IMR-90 (cell line): ENCODE results near the gene PPP1R14B. TPM values are rescaled to one million over a fixed set of nuclear protein-coding genes. Genes with fewer than 3 reads are reported as not detected.

Experiments
- ATAC-seq: fragments of 200-7000 bp; cut with Tn5 transposase; 2 replicates; pipeline ENCODE4 v1.9.1; 2020; ENCODE audit warnings: low read depth, mild to moderate bottlenecking, moderate library complexity
- BruUV-seq: library from RNA; stranded (reverse); fragments of 400-500 nt; replicated peaks from 2 replicates; lab custom pipeline; 2021; lab: Mats Ljungman, UMichigan
- CTCF ChIA-PET: fragments of 300-600 bp; formaldehyde crosslinking; extraction: SDS; loops from one replicate; lab custom pipeline; 2021; ENCODE audit warnings: antibody characterized with exemption; lab: Yijun Ruan, JAX
- POLR2A ChIA-PET: fragments of 300-600 bp; sonication (Branson Sonifier 250); formaldehyde crosslinking; loops from one replicate; lab custom pipeline; 2022; ENCODE audit warnings: antibody characterized with exemption; ENCODE audit not compliant: unreplicated experiment; lab: Charles Lee
- DNase-seq: peaks from one replicate; pipeline ENCODE4 v3.0.0; 2013
- H2AFZ ChIP-seq: replicated peaks from 2 replicates; pipeline ENCODE3; 2013; ENCODE audit warnings: low read length, mild to moderate bottlenecking; ENCODE audit not compliant: poor library complexity
- H2AK5ac ChIP-seq: 2 replicates; pipeline ENCODE4 v1.6.1; 2013; ENCODE audit warnings: low read depth, low read length, inconsistent platforms
- H2AK9ac ChIP-seq: replicated peaks from 2 replicates; pipeline ENCODE3; 2013; ENCODE audit warnings: mild to moderate bottlenecking, low read depth, low read length, moderate library complexity; ENCODE audit not compliant: poor library complexity
- H2BK120ac ChIP-seq: 2 replicates; pipeline ENCODE4 v1.6.1; 2013; ENCODE audit warnings: low read depth, low read length, inconsistent platforms
- H2BK15ac ChIP-seq: 3 replicates; pipeline ENCODE4 v1.6.1; 2013; ENCODE audit warnings: low read depth, low read length, inconsistent platforms
- H2BK20ac ChIP-seq: 2 replicates; pipeline ENCODE4 v1.6.1; 2013; ENCODE audit warnings: low read depth, mild to moderate bottlenecking, inconsistent platforms, low read length, moderate library complexity
- H2BK5ac ChIP-seq: 2 replicates; pipeline ENCODE4 v1.6.1; 2013; ENCODE audit warnings: mild to moderate bottlenecking, low read depth, low read length, inconsistent platforms; ENCODE audit not compliant: poor library complexity, severe bottlenecking
- H3K14ac ChIP-seq: replicated peaks from 2 replicates; pipeline ENCODE4 v1.6.1; 2013; ENCODE audit warnings: low read depth, low read length, inconsistent platforms
- H3K18ac ChIP-seq: 2 replicates; pipeline ENCODE4 v1.6.1; 2013; ENCODE audit warnings: low read depth, low read length, control low read depth
- H3K23ac ChIP-seq: 2 replicates; pipeline ENCODE4 v1.6.1; 2013; ENCODE audit warnings: low read depth, low read length, inconsistent platforms
- H3K27ac ChIP-seq: 2 replicates; pipeline ENCODE4 v1.5.1; 2013; ENCODE audit warnings: mild to moderate bottlenecking, control low read depth, low read length; ENCODE audit not compliant: insufficient read depth
- H3K27me3 ChIP-seq: 2 replicates; pipeline ENCODE4 v1.6.1; 2013; ENCODE audit warnings: low read length; ENCODE audit not compliant: control insufficient read depth, insufficient read depth
- H3K36me3 ChIP-seq: 2 replicates; pipeline ENCODE4 v1.6.1; 2013; ENCODE audit warnings: low read length, mixed read lengths; ENCODE audit not compliant: control insufficient read depth, insufficient read depth
- H3K4ac ChIP-seq: 2 replicates; pipeline ENCODE4 v1.6.1; 2013; ENCODE audit warnings: low read depth, low read length, inconsistent platforms
- H3K4me1 ChIP-seq: 2 replicates; pipeline ENCODE4 v1.6.1; 2013; ENCODE audit warnings: low read length, mixed read lengths; ENCODE audit not compliant: control insufficient read depth, insufficient read depth
- H3K4me2 ChIP-seq: 2 replicates; pipeline ENCODE4 v1.6.1; 2013; ENCODE audit warnings: low read depth, mild to moderate bottlenecking, control low read depth, low read length, moderate library complexity
- H3K4me3 ChIP-seq: 2 replicates; pipeline ENCODE4 v1.5.1; 2013; ENCODE audit warnings: low read depth, mild to moderate bottlenecking, control low read depth, low read length, moderate library complexity; ENCODE audit not compliant: insufficient read depth
- H3K56ac ChIP-seq: 2 replicates; pipeline ENCODE4 v1.6.1; 2013; ENCODE audit warnings: low read length, inconsistent platforms; ENCODE audit not compliant: insufficient read depth; ENCODE audit errors: extremely low read depth
- H3K79me1 ChIP-seq, 2 experiments: 2 replicates each; pipeline ENCODE4 v1.6.1; 2013; ENCODE audit warnings: low read length in 2 of 2, inconsistent platforms in 1 of 2, low read depth in 1 of 2
- H3K9ac ChIP-seq: 2 replicates; pipeline ENCODE4 v1.6.1; 2013; ENCODE audit warnings: low read depth, low read length, control low read depth
- H3K9me1 ChIP-seq: 2 replicates; pipeline ENCODE4 v1.6.1; 2013; ENCODE audit warnings: low read length, inconsistent platforms; ENCODE audit not compliant: insufficient read depth
- H3K9me3 ChIP-seq: 2 replicates; pipeline ENCODE4 v1.6.1; 2013; ENCODE audit warnings: low read length; ENCODE audit not compliant: control insufficient read depth, insufficient read depth
- H4K20me1 ChIP-seq: 2 replicates; pipeline ENCODE4 v1.6.1; 2013; ENCODE audit warnings: low read length, inconsistent platforms; ENCODE audit not compliant: insufficient read depth
- H4K5ac ChIP-seq: 2 replicates; pipeline ENCODE4 v1.6.1; 2013; ENCODE audit warnings: mild to moderate bottlenecking, low read depth, low read length, control low read depth
- H4K8ac ChIP-seq, 2 experiments: 2 replicates each; pipeline ENCODE4 v1.6.1; 2013; ENCODE audit warnings: low read depth in 2 of 2, low read length in 2 of 2, control low read depth in 1 of 2, inconsistent platforms in 1 of 2
- H4K91ac ChIP-seq: 2 replicates; pipeline ENCODE4 v1.6.1; 2013; ENCODE audit warnings: low read depth, low read length, inconsistent platforms; ENCODE audit not compliant: insufficient read depth
- BHLHE40 ChIP-seq: fragments of 150-350 bp; IDR thresholded peaks from 2 replicates; pipeline ENCODE4 v1.6.1; 2016; ENCODE audit warnings: mild to moderate bottlenecking, low read depth, low read length
- CEBPB ChIP-seq: IDR thresholded peaks from 2 replicates; pipeline ENCODE4 v1.6.1; 2012; ENCODE audit warnings: low read depth, low read length, improper control_type of control experiment
- CTCF ChIP-seq: conservative IDR thresholded peaks from 2 replicates; pipeline ENCODE4 v1.5.1; 2012; ENCODE audit warnings: mild to moderate bottlenecking, low read depth, low read length, improper control_type of control experiment
- ELK1 ChIP-seq: fragments of 150-350 bp; IDR thresholded peaks from 2 replicates; pipeline ENCODE4 v1.6.1; 2016; ENCODE audit warnings: low read depth, mild to moderate bottlenecking, low read length, moderate library complexity, borderline replicate concordance
- MAFK ChIP-seq: IDR thresholded peaks from 2 replicates; pipeline ENCODE4 v1.6.1; 2012; ENCODE audit warnings: low read depth, low read length, improper control_type of control experiment
- MAZ ChIP-seq: IDR thresholded peaks from 2 replicates; pipeline ENCODE4 v1.6.1; 2012; ENCODE audit warnings: low read depth, mild to moderate bottlenecking, low read length, improper control_type of control experiment, moderate library complexity, borderline replicate concordance
- MXI1 ChIP-seq: IDR thresholded peaks from 2 replicates; pipeline ENCODE4 v1.6.1; 2012; ENCODE audit warnings: low read depth, mild to moderate bottlenecking, low read length, moderate library complexity, borderline replicate concordance
- POLR2A ChIP-seq: IDR thresholded peaks from 2 replicates; pipeline ENCODE4 v1.6.1; 2012; ENCODE audit warnings: mild to moderate bottlenecking, low read depth, low read length
- RAD21 ChIP-seq: IDR thresholded peaks from 2 replicates; pipeline ENCODE4 v1.6.1; 2012; ENCODE audit warnings: low read length, improper control_type of control experiment
- RCOR1 ChIP-seq: IDR thresholded peaks from 2 replicates; pipeline ENCODE4 v1.6.1; 2012; ENCODE audit warnings: mild to moderate bottlenecking, low read length, improper control_type of control experiment; ENCODE audit not compliant: insufficient replicate concordance
- RFX5 ChIP-seq: IDR thresholded peaks from 2 replicates; pipeline ENCODE4 v1.8.0; 2012; ENCODE audit warnings: low read depth, mild to moderate bottlenecking, low read length, moderate library complexity
- SMC3 ChIP-seq: fragments of 150-350 bp; IDR thresholded peaks from 2 replicates; pipeline ENCODE4 v1.6.1; 2016; ENCODE audit warnings: low read depth, mild to moderate bottlenecking, antibody characterized with exemption, low read length, moderate library complexity
- WGBS, 2 experiments: methylation state at CpG; one replicate each; pipeline versions ENCODE4 v1.1.5 to v1.1.7; 2013; ENCODE audit warnings: missing lambda C conversion rate in 2 of 2; ENCODE audit not compliant: insufficient read length in 1 of 2; ENCODE audit errors: extremely low coverage in 2 of 2; 5-methylcytosine and 5-hydroxymethylcytosine counted together
- dilution Hi-C: fragments of 300-500 bp; cut with HindIII; formaldehyde crosslinking; loops from one replicate; pipeline ENCODE4 v1.14.3; 2018; ENCODE audit warnings: low sequenced_read_pairs; ENCODE audit not compliant: unreplicated experiment
- in situ Hi-C: fragments of 300-500 bp; cut with MboI; formaldehyde crosslinking; loops from 3 replicates; pipeline ENCODE4 v1.14.3; 2019; ENCODE audit warnings: low sequenced_read_pairs, inconsistent platforms, mixed read lengths
- intact Hi-C: fragments of 100-400 bp; cut with micrococcal nuclease; formaldehyde crosslinking; loops from 2 replicates; pipeline ENCODE4 v1.10.0; 2022
- polyA plus RNA-seq, 3 experiments: library from polyadenylated mRNA; depleted of rRNA; stranded (reverse); fragments of >200 nt; gene quantifications; 2 replicates each; pipeline ENCODE4 v1.2.3, GENCODE V29; 2012; ENCODE audit warnings: low replicate concordance in 1 of 3
- total RNA-seq: library from RNA; depleted of rRNA; stranded (reverse); fragments of >200 nt; gene quantifications from 2 replicates; pipeline ENCODE4 v1.2.3, GENCODE V29; 2012

Gene PPP1R14B
- total and polyA plus RNA-seq, 2 of the 4 experiments (the other 2 are of a cell fraction), result 176 to 257 TPM

- no peaks in the 10 kb centered on the region for H4K20me1 ChIP-seq
- TF ChIP-seq ELK1 (no peak), CEBPB (no peak), MAFK (no peak), RCOR1 (no peak), BHLHE40 (no peak), MAZ (no peak), CTCF (no peak), SMC3 (no peak), RAD21 (no peak), POLR2A (no peak), MXI1 (no peak), RFX5 (no peak)
- H2BK5ac ChIP-seq, result no peak overlapping the region
- 100% methylated on average over 1 of the region's 7 CpGs; no CpG with 5 or more reads in 1 of the 2 experiments for WGBS, 2 experiments
- peaks cover 5% of the 10 kb centered on the region for H3K36me3 ChIP-seq
- no peak overlapping the region for H3K4ac ChIP-seq
- H3K27me3 ChIP-seq, result no peaks in the 10 kb centered on the region
- 0 out of 2 replicates have a peak, but pooled peaks cover 6% of the 10 kb centered on the region for H3K9me1 ChIP-seq
- no peak overlapping the region for H2AFZ ChIP-seq
- H3K4me2 ChIP-seq, result no peak overlapping the region
- H2AK5ac ChIP-seq, result no peak overlapping the region
- H3K14ac ChIP-seq, result no peak overlapping the region
- H3K18ac ChIP-seq, result no peak overlapping the region
- DNase-seq, result no peak
- H4K91ac ChIP-seq, result no peak overlapping the region
- no TSS peak for BruUV-seq
- H3K4me1 ChIP-seq, result no peaks in the 10 kb centered on the region
- in situ Hi-C loops (no loop called here), dilution Hi-C loops (no loop called here), intact Hi-C loops (no loop called here)
- ChIA-PET POLR2A (no interaction called here), CTCF (no interaction called here)
- H2BK20ac ChIP-seq, result no peak overlapping the region
- no peak overlapping the region for H3K9ac ChIP-seq
- H3K23ac ChIP-seq, result no peak overlapping the region
- no peak overlapping the region for H2AK9ac ChIP-seq
- H3K79me1 ChIP-seq, result peaks cover 4 to 6% of the 10 kb centered on the region in 2 experiments; a peak in 2 of 4 replicates
- no peaks in the 10 kb centered on the region for H3K9me3 ChIP-seq
- H4K5ac ChIP-seq, result no peak overlapping the region
- H2BK15ac ChIP-seq, result no peak overlapping the region
- no peak overlapping the region for H4K8ac ChIP-seq
- H3K27ac ChIP-seq, result no peak overlapping the region
- no peak overlapping the region for H2BK120ac ChIP-seq
- H3K56ac ChIP-seq, result no peak overlapping the region
- H3K4me3 ChIP-seq, result no peak overlapping the region
- ATAC-seq, result no peak
These were observed 27.4 kb downstream of the PPP1R14B start for GRCh38 chr11:64219354-64219684.
